IMR-90 (cell line): ENCODE measurements around the gene SLC25A19.

Experiments used
- BHLHE40 ChIP-seq: fragments of 150-350 bp; IDR thresholded peaks from 2 replicates; pipeline ENCODE4 v1.6.1; 2016; ENCODE audit warnings: mild to moderate bottlenecking, low read depth, low read length
- CTCF ChIP-seq: conservative IDR thresholded peaks from 2 replicates; pipeline ENCODE4 v1.5.1; 2012; ENCODE audit warnings: mild to moderate bottlenecking, low read depth, low read length, improper control_type of control experiment
- MXI1 ChIP-seq: IDR thresholded peaks from 2 replicates; pipeline ENCODE4 v1.6.1; 2012; ENCODE audit warnings: low read depth, mild to moderate bottlenecking, low read length, moderate library complexity, borderline replicate concordance
- NFE2L2 ChIP-seq: fragments of 150-350 bp; IDR thresholded peaks from 2 replicates; pipeline ENCODE4 v1.6.1; 2016; ENCODE audit warnings: low read depth, mild to moderate bottlenecking, low read length
- POLR2A ChIP-seq: IDR thresholded peaks from 2 replicates; pipeline ENCODE4 v1.6.1; 2012; ENCODE audit warnings: mild to moderate bottlenecking, low read depth, low read length
- RAD21 ChIP-seq: IDR thresholded peaks from 2 replicates; pipeline ENCODE4 v1.6.1; 2012; ENCODE audit warnings: low read length, improper control_type of control experiment
- SMC3 ChIP-seq: fragments of 150-350 bp; IDR thresholded peaks from 2 replicates; pipeline ENCODE4 v1.6.1; 2016; ENCODE audit warnings: low read depth, mild to moderate bottlenecking, antibody characterized with exemption, low read length, moderate library complexity
- USF2 ChIP-seq: fragments of 150-350 bp; IDR thresholded peaks from 2 replicates; pipeline ENCODE4 v1.6.1; 2017; ENCODE audit warnings: mild to moderate bottlenecking, antibody characterized with exemption, low read length, low read depth

- TF ChIP-seq POLR2A (no peak), RAD21 (peak; percentile 51), CTCF (peak; percentile 90), MXI1 (no peak), USF2 (peak; percentile 24; the same call in 1 of the 2 replicates), BHLHE40 (no peak), SMC3 (peak; percentile 69), NFE2L2 (no peak)
Measured at GRCh38 chr17:75240394-75241142, 48.7 kb downstream of the SLC25A19 start.
